HG03565 (cell line): ENCODE measurements around the gene KCND3.

Source experiments
- ATAC-seq: cut with Tn5 transposase; IDR thresholded peaks from one replicate; pipeline ENCODE4 v1.9.1; 2021; ENCODE audit warnings: mild to moderate bottlenecking, moderate library complexity; ENCODE audit not compliant: unreplicated experiment

Gene KCND3

DNA sequence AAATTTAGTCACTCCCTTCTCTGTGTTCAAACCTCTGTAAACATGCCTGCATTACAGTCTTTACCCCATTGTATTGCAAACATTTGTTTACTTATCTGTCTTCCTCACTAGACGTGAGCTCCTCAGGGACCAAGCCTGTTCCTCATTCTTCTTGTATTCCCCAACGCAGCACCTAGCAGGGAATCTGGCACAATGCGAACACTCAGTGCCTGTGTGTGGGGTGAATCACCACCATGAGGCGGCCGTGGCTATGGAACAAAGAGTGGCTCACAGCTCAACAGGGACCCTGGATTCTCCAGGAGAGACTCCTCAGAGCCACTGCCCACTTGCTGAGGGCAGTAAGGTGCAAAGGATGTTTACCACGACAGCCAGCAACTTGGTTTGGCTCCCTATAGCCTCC is 137.9 kb downstream of the KCND3 start:
- no peak for ATAC-seq

DNA sequence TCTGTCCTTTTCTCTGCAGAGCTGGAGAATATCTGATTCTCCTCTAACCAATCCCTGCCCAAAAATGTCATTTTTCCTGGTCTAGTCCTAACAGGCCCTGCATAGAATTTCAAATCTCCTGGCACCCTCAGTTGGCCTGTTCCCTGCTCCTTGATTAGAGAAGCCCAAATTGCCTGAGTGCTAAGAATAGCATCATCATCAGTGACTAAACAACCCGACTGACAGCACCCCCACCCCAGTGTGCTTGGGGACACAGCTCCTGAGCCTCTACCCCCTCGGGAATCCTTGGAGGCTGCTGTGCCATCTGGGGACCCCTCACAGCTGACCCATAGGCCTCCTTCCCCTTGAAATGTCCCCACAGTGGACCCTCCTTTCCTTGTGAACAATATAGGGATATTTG is 139.4 kb downstream of the KCND3 start:
- ATAC-seq, result no peak

GRCh38 chr1:111848852-111849545 is 140.5 kb downstream of the KCND3 start:
- no peak for ATAC-seq

GRCh38 chr1:111847466-111847865 is 142.0 kb downstream of the KCND3 start:
- ATAC-seq, result no peak

DNA sequence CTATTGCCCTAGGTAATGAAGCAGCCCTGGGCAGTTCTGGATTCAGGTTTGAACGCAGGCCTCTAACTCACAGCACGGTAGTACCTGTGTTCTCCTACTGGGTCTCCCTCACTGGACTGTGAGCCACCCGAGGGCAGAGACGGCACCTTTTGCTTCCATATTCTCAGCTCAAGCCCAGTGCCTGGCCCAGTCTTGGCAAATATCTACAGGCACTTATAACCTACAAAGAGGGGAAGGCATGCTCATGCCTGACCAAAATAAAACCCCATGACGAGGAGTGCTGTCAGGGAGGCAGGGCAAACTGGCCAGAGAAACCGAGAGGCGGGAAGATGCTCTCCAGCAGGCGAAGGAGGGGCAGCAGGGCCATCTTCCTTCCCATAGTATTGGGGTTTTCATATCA is 142.6 kb downstream of the KCND3 start:
- no peak for ATAC-seq

GRCh38 chr1:111843177-111843576 is 146.3 kb downstream of the KCND3 start:
- ATAC-seq, result no peak

DNA sequence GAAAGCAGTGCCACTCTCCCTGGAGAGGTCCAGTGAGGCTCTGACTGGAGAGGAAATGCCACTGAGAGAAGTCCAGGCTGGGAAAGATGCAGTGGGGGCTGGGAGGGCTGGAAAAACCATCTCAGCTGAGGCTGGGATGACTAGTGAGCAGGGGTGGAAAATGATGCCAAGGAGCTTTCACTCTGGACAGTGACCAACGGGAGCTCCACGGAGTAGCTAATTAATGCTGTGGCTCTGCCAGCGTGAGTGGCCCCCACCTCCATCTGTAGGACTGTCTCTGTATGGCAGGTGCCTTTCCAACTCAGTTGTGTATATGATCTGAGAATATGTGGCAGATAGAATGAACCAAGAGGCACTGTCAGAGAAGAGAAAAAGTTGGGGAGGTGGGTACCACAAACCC is 147.1 kb downstream of the KCND3 start:
- ATAC-seq, result no peak

GRCh38 chr1:111841746-111842145 is 147.7 kb downstream of the KCND3 start:
- no peak for ATAC-seq

DNA sequence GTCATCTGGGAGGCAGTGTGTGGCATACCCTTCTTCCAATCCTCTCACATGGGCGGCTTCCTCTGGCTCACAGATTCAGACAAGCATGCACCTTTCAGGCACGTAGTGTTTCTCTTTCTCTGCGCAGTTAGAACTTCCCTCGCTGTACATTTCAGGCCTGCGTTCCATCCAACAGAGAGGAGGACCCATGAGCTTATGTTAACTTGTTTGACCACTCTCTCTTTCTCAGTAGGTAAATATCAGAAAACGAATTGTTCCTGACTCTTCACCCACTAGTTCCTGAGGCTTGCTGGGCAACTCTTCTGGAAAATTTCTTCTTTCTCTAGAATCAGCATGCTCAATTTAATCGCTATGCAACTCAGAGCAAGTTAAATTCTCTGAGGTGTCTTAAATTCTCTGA is 148.3 kb downstream of the KCND3 start:
- no peak for ATAC-seq

DNA sequence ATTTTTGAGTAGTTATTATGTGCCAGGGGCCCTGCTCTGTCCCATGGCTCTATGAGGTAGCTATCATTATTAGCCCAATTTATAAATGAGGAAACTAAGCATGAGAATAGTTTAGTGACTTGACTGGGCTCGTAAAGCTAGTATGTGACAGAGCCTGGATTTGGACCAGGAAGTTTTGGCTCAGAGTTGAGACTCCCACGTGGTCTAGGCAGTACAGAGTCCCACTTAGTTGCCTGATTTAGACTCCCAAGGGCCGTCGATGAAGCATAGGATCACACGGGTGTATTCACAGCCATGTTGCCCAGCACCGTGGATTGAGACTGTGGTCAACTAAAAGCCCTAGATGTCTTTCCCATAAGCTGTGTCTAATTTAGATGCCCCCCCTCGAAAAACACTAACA is 152.1 kb downstream of the KCND3 start:
- no peak for ATAC-seq

GRCh38 chr1:111836111-111836510 is 153.4 kb downstream of the KCND3 start:
- ATAC-seq, result no peak

GRCh38 chr1:111835514-111835913 is 154.0 kb downstream of the KCND3 start:
- ATAC-seq, result no peak

DNA sequence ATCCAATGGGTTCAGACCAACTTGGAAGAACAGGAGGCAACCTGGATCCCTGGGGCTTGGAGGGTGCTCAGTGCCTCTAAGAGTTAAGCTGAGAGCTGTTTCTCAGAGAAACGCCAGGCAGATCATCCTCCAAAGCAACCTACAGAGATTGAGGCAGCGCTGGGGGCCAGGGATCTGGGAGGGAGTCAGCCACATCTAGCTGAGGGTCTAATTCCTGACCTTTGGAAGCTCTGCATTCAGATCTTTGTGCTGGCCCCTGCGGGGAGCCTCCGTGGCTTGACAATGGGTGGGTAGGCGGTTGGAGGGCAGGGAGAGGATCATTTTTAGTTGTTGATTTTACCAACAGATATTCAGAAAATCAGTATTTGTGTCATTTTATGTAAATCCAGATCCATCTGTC is 154.5 kb downstream of the KCND3 start:
- ATAC-seq, result no peak

- no peak for ATAC-seq
Observed at GRCh38 chr1:111833334-111833733, 156.1 kb downstream of the KCND3 start.

- ATAC-seq, result no peak
Observed at GRCh38 chr1:111832521-111833155, 156.8 kb downstream of the KCND3 start.

DNA sequence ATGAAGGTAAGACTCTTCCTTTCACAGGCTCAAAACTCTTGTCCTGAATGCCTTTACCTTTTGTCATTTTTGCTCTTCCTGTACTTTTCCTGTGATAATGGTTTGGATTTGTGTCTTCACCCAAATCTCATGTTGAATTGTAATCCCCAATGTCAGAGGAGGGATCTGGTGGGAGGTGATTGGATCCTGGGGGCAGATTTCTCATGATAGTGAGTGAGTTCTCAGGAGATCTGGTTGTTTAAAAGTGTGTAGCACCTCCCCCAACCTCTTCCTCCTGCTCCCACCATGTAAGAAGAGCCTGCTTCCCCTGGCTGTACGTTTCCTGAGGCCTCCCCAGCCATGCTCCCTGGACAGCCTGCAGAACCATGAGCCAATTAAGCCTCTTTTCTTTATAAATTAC is 158.3 kb downstream of the KCND3 start:
- ATAC-seq, result no peak

GRCh38 chr1:111827946-111828345 is 161.5 kb downstream of the KCND3 start:
- no peak for ATAC-seq

- ATAC-seq, result no peak
Observed at GRCh38 chr1:111826278-111826677, 163.2 kb downstream of the KCND3 start.

- ATAC-seq, result no peak
Observed at GRCh38 chr1:111825217-111825616, 164.3 kb downstream of the KCND3 start.

- no peak for ATAC-seq
Observed at GRCh38 chr1:111822138-111822537, 167.3 kb downstream of the KCND3 start.

DNA sequence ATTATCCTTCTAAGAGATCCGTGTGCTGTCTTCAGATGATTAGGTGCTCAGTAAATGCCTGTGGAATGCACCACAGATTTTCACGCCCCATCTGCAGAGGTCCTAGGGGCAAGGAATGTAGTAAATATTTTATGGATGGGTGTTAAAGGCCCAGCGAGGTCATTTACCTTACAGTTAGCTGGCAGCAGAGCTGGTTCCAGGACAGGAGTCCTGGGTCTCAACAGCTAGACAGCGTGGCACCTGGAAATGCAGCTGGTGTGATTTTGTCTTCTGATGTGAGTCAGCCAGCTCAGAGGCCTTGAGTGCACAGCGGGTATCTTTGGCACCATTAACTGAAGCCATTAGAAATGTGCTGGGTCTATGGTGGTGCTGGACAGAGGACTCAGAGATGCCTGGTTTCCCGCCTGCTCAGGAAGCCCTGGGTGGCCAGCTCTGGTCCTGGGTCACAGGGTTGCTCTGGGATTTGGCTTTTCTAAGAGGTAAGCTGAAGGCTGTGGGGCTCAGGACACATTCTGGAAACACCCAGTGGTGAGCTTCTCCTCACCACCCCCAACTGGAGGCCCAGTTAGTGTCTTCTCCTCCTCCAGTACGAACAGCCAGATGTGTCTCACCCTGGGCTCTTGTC is 168.2 kb downstream of the KCND3 start:
- no peak for ATAC-seq

DNA sequence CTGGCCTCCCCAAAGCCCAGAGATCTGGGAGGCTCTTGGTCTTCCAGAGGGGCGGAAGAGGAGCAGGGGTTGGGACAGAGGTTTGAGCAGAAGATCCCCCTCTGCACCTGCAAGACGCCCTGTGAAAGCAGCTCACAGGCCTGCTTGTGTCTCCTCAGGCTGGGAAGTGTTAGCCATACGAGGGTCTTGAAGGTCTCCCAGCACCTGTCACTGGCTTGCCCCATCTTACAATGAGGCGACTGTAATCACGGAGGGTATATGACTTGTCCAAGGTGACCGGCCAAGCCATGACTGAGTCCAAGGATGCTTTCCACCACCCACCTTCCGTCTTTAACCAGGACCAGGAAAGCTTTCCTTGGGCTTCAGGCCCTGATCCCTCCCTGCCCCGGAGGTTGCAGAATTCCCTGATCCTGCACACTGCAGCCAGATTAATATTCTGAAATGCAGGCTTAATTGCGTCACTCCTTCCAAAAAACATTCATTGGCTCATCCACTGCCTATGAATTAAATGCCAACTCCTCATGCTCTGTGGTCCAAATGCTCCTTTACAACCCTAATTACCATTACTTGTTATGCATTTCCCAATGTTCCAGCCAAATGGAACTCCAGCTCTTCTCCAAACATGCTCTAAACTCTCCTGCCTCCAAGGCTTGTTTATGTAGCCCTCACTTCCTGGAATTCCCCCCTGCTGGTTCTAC is 169.8 kb downstream of the KCND3 start:
- ATAC-seq, result no peak
